ENCODE measurements around the gene CRYBB3. TPM values are rescaled to one million over a fixed set of nuclear protein-coding genes. Genes with fewer than 3 reads are reported as not detected.

CRYBB3 gene
- total RNA-seq, 4 donors from 2014 or later: not detected

DNA sequence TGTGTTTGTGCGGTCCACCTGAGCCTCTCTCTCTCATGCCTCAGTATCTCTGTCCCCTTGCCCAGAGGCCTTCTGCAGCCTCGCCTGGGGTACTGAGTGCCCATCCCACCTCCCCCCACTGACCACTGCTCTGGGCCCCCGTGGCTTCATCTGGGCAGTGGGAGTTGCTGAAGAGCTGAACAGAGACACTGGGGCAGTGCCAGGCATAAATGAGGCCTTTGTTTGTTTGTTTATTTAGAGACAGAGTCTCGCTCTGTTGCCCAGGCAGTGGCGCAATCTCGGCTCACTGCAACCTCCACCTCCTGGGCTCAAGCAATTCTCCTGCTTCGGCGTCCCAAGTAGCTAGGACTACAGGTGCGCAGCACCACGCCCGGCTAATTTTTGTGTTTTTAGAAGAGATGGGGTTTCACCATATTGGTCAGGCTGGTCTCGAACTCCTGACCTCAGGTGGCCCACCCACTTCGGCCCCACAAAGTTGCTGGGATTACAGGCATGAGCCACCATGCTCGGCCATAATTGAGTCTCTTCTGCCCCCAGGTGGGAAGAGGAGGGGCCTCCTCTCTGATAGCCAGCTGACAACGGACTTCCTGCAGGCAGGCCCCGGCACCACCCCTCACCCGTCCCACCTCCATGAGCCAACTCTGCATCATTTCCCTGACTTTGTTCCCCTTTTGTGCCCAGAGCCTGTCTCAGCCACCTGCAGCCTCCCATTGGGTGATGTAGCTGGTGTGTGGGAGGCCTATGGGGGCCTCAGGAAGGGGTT lies 9.3 kb downstream of the CRYBB3 start:
- 17 to 66% methylated on average over 1 to 9 of the region's 17 CpGs for WGBS, 2 donors (ENCODE audit: low coverage in 1 of 2)
- no peaks in the 10 kb centered on the region for H3K36me3 ChIP-seq
- no peaks in the 10 kb centered on the region for H3K4me1 ChIP-seq
- TF ChIP-seq, protein P1, sequence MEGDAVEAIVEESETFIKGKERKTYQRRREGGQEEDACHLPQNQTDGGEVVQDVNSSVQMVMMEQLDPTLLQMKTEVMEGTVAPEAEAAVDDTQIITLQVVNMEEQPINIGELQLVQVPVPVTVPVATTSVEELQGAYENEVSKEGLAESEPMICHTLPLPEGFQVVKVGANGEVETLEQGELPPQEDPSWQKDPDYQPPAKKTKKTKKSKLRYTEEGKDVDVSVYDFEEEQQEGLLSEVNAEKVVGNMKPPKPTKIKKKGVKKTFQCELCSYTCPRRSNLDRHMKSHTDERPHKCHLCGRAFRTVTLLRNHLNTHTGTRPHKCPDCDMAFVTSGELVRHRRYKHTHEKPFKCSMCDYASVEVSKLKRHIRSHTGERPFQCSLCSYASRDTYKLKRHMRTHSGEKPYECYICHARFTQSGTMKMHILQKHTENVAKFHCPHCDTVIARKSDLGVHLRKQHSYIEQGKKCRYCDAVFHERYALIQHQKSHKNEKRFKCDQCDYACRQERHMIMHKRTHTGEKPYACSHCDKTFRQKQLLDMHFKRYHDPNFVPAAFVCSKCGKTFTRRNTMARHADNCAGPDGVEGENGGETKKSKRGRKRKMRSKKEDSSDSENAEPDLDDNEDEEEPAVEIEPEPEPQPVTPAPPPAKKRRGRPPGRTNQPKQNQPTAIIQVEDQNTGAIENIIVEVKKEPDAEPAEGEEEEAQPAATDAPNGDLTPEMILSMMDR (IDR thresholded peaks at IDR 0.05): no peak
- no peak for TF ChIP-seq POLR2AphosphoS5 (IDR thresholded peaks at IDR 0.05)
- TF ChIP-seq POLR2A (IDR thresholded peaks at IDR 0.05): no peak
- TF ChIP-seq EP300 (IDR thresholded peaks at IDR 0.05): no peak
- peaks cover 8% of the 10 kb centered on the region for H3K27me3 ChIP-seq
- ATAC-seq: no peak
- peaks cover 0 to 9% (median 0%) of the 10 kb centered on the region in 3 donors for H3K9me3 ChIP-seq
- H3K27ac ChIP-seq: no peak overlapping the region
- H3K4me3 ChIP-seq: no peak overlapping the region

DNA sequence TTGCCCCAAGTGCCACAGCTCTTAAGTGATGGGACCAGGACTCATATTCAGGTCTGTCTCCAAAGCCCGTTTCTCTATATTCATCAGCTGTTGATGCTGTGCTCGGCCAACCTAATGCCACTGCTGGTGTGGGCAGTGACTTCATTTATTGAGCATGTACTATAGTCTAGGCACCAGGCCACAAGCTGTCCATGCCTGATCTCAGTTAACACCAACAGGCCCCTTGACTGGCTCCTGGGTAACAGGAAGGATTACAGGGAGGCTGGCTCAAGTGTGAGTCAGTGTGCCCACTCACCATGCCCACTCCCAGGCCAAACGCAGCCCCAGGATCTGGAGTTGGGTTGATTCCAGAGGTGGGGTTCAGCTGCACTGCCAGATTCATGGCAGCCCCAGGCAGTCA lies 11.1 kb downstream of the CRYBB3 start:
- H3K9me3 ChIP-seq: peaks cover 0 to 9% (median 0%) of the 10 kb centered on the region in 3 donors
- H3K4me1 ChIP-seq: no peaks in the 10 kb centered on the region
- 100% methylated on average over 1 of the region's 3 CpGs; no CpG with 5 or more reads in 1 of the 2 donors for WGBS, 2 donors (ENCODE audit: low coverage in 1 of 2)
- ATAC-seq: no peak
- no peak for TF ChIP-seq POLR2A (IDR thresholded peaks at IDR 0.05)
- TF ChIP-seq POLR2AphosphoS5 (IDR thresholded peaks at IDR 0.05): no peak
- TF ChIP-seq, protein P1 (IDR thresholded peaks at IDR 0.05): no peak
- TF ChIP-seq EP300 (IDR thresholded peaks at IDR 0.05): no peak
- H3K4me3 ChIP-seq: no peak overlapping the region
- H3K36me3 ChIP-seq: no peaks in the 10 kb centered on the region
- peaks cover 12% of the 10 kb centered on the region for H3K27me3 ChIP-seq
- no peak overlapping the region for H3K27ac ChIP-seq

DNA sequence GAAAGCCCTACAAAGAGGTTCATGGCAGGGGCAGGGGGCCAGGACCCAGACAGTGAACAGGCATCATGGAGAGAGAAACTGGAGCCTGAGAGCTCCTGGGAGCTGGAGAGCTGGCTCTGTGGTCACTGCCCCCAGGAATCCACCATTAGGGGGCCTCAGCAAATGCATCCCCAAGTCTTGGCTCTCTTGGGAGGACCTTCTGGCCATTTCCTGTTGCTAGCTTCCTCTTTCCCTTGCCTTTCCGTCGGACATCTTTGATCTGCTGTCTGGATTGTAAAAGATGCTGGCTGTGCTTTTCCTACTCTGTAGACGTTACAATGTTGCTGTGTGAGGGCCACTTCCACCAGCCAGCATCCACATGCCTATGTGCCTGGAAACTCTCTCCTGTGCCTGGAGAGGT lies 12.7 kb downstream of the CRYBB3 start:
- H3K27me3 ChIP-seq: peaks cover 17% of the 10 kb centered on the region
- ATAC-seq: no peak
- no peak overlapping the region for H3K27ac ChIP-seq
- peaks cover 0 to 9% (median 0%) of the 10 kb centered on the region in 3 donors for H3K9me3 ChIP-seq
- 42 to 52% methylated on average over 2 to 3 of the region's 3 CpGs for WGBS, 2 donors (ENCODE audit: low coverage in 1 of 2)
- TF ChIP-seq POLR2AphosphoS5 (IDR thresholded peaks at IDR 0.05): no peak
- TF ChIP-seq EP300 (IDR thresholded peaks at IDR 0.05): no peak
- TF ChIP-seq, protein P1 (IDR thresholded peaks at IDR 0.05): no peak
- TF ChIP-seq POLR2A (IDR thresholded peaks at IDR 0.05): no peak
- H3K36me3 ChIP-seq: no peaks in the 10 kb centered on the region
- H3K4me1 ChIP-seq: no peaks in the 10 kb centered on the region
- H3K4me3 ChIP-seq: no peak overlapping the region

DNA sequence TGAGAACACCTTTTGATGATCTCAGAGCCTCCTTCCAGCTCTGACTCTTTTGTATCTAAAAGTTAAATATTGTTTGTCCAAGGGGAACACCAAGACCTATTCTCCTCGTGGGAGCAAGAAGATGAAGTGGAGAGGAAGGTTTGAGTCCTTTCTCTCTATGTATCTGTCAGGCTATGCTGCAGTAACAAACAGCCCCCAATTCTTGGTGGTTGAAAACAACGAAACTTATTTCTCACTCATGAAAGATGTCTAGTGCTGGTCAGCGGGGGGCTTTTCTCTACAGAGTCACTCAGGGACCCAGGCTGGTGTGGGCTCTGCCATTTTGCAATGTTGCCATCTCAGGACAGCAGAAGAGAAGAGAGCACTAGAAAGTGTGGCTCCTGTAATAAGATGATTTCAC lies 13.6 kb downstream of the CRYBB3 start:
- no peak overlapping the region for H3K27ac ChIP-seq
- TF ChIP-seq POLR2AphosphoS5 (IDR thresholded peaks at IDR 0.05): no peak
- WGBS, 2 donors (ENCODE audit: low coverage in 1 of 2): 60 to 79% methylated on average over 3 of the region's 3 CpGs

DNA sequence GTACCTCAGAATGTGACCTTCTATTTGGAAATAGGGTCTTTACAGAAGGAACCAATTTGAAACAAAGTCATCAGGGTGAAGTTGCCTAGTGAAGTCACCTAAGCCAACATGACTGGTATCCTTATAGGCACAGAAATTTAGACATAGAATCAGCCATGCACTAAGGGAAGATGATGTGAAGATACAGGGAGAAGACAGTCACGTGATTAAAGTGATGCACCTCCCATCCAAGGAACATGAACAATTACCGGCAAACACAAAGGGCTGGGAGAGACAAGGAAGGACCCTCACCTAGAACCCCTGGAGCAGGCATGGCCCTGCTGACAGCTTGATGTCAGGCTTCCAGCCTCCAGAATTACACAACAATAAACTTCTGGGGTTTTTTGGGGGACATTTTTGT lies 16.6 kb downstream of the CRYBB3 start:
- 61 to 80% methylated on average over 1 to 2 of the region's 2 CpGs for WGBS, 2 donors (ENCODE audit: low coverage in 1 of 2)
- TF ChIP-seq, protein P1 (IDR thresholded peaks at IDR 0.05): no peak
- TF ChIP-seq POLR2AphosphoS5 (IDR thresholded peaks at IDR 0.05) (no peak), POLR2A (IDR thresholded peaks at IDR 0.05) (no peak), EP300 (IDR thresholded peaks at IDR 0.05) (no peak)

More for the DNA sequence above, 13.6 kb downstream of the CRYBB3 start:
- Histone ChIP-seq H3K4me1 (no peaks in the 10 kb centered on the region), H3K27me3 (peaks cover 25% of the 10 kb centered on the region), H3K36me3 (no peaks in the 10 kb centered on the region), H3K4me3 (no peak overlapping the region), H3K9me3 (peaks cover 0 to 9% (median 0%) of the 10 kb centered on the region in 3 donors)
- ATAC-seq: no peak

More for the DNA sequence above, 16.6 kb downstream of the CRYBB3 start:
- ATAC-seq: no peak
- no peak overlapping the region for H3K27ac ChIP-seq
- H3K36me3 ChIP-seq: no peaks in the 10 kb centered on the region
- H3K27me3 ChIP-seq: peaks cover 35% of the 10 kb centered on the region
- H3K9me3 ChIP-seq: peaks cover 0 to 9% (median 0%) of the 10 kb centered on the region in 3 donors
- H3K4me1 ChIP-seq: no peaks in the 10 kb centered on the region
- H3K4me3 ChIP-seq: no peak overlapping the region
